Right renal pelvis (tissue), 4 donors: ENCODE data around the gene PLEKHG1. TPM values are rescaled to one million over a fixed set of nuclear protein-coding genes. Genes with fewer than 3 reads are reported as not detected.

ENCODE experiments used
- DNase-seq, 4 donors: peaks; one replicate each; pipeline ENCODE4 v3.0.0-alpha.2; 2013; ENCODE audit warnings: low read depth in 4 of 4, low spot score in 3 of 4, missing footprints in 1 of 4
- polyA plus RNA-seq, 4 donors: library from polyadenylated mRNA; unstranded; fragments of 120-200 nt; gene quantifications; one replicate each; pipeline ENCODE4 v1.2.1, GENCODE V29; 2013; ENCODE audit not compliant: insufficient read length in 4 of 4

PLEKHG1 gene
- polyA plus RNA-seq, 4 donors, result 36.5 to 39.4 (median 37.7) TPM

GRCh38 chr6:150637266-150637665 lies 37.6 kb downstream of the PLEKHG1 start:
- no peak for DNase-seq

- DNase-seq, result no peak
These were observed 38.6 kb downstream of the PLEKHG1 start for GRCh38 chr6:150638267-150638666.

- no peak for DNase-seq
These were observed 39.1 kb downstream of the PLEKHG1 start for GRCh38 chr6:150638765-150639164.

- DNase-seq, result no peak
These were observed 40.2 kb downstream of the PLEKHG1 start for GRCh38 chr6:150639823-150640331.

GRCh38 chr6:150640556-150641209 lies 41.0 kb downstream of the PLEKHG1 start:
- no peak for DNase-seq

GRCh38 chr6:150641398-150642139 lies 41.9 kb downstream of the PLEKHG1 start:
- no peak for DNase-seq

GRCh38 chr6:150646228-150646627 lies 46.5 kb downstream of the PLEKHG1 start:
- no peak for DNase-seq

- DNase-seq, result no peak
These were observed 47.4 kb downstream of the PLEKHG1 start for GRCh38 chr6:150647051-150647450.

Other genes with a start within 250 kb of the PLEKHG1 start
- gene IYD, start 230.9 kb upstream of the PLEKHG1 start, polyA plus RNA-seq, result 1 to 10 TPM; 2.7 to 6.3 (median 3.2) TPM